GM19468 (cell line): ENCODE measurements around the gene CCNF.

Source experiments
- ATAC-seq: cut with Tn5 transposase; IDR thresholded peaks from one replicate; pipeline ENCODE4 v1.9.1; 2021; ENCODE audit warnings: mild to moderate bottlenecking, moderate library complexity, moderate number of reproducible peaks; ENCODE audit not compliant: unreplicated experiment; ENCODE audit errors: extremely low read depth

Gene CCNF

GRCh38 chr16:2497695-2498484 lies 68.6 kb downstream of the CCNF start:
- ATAC-seq = no peak

GRCh38 chr16:2498531-2499253 lies 69.4 kb downstream of the CCNF start:
- ATAC-seq = no peak

DNA sequence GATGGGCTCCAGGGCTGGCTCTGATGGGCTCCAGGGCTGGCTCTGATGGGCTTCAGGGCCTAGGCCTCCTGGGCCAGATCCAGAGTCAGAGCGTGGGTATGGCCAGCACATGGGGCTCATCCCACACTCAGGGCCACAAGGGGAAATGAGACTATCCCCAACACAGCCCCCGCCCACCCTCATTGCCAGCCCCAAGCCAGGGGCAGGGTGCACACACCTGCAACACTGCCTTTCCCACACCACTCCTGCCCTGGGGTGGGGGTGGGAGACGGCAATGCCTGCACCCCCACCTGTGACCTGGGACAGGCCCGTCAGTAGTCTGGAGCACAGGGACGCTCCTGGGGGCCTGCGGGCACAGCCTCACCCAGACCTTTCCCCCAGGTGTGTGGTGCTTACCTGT lies 70.2 kb downstream of the CCNF start:
- ATAC-seq = no peak

DNA sequence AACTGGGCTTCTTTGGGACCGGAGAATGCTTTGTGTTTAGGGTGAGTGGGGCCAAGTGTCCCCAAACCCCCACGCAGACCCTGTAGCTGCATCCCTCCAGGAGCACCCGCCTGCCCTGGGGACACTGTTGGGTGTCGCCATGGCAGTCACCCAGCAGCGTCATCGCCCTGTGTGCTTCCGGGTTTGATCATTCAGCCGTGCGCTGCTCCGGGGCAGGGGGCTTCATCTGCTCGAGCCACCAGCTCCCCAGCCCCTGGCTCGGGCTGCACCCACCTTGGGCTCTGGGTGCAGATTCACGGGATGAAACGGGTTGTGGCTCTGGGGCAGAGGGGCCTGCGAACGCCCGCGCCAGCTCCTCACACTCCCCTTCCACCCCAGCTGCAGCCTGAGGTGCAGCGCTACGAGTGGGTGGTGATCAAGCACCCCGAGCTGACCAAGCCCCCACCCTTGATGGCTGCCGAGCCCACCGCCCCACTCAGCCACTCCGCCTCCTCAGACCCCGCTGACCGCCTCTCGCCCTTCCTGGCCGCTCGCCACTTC lies 70.7 kb downstream of the CCNF start:
- no peak for ATAC-seq

DNA sequence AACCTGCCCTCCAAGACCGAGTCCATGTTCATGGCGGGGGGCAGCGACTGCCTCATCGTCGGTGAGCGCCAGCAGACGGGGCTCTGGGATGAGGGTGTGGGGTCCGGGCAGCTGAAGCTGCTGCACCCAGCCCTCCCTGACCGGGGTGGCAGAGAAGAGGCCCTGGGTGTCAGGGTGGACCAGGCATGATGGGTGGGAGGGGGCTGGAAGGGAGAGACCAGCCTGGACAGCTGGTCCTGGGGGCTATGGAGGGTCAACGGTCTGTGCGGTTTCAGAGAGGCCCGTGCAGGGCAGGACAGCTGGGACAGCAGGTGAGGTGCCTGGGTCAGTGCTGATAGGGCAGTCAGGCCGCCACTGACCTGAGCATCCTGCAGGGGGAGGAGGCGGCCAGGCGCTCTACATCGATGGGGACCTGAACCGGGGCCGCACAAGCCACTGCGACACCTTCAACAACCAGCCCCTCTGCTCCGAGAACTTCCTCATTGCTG lies 71.2 kb downstream of the CCNF start:
- ATAC-seq = no peak

DNA sequence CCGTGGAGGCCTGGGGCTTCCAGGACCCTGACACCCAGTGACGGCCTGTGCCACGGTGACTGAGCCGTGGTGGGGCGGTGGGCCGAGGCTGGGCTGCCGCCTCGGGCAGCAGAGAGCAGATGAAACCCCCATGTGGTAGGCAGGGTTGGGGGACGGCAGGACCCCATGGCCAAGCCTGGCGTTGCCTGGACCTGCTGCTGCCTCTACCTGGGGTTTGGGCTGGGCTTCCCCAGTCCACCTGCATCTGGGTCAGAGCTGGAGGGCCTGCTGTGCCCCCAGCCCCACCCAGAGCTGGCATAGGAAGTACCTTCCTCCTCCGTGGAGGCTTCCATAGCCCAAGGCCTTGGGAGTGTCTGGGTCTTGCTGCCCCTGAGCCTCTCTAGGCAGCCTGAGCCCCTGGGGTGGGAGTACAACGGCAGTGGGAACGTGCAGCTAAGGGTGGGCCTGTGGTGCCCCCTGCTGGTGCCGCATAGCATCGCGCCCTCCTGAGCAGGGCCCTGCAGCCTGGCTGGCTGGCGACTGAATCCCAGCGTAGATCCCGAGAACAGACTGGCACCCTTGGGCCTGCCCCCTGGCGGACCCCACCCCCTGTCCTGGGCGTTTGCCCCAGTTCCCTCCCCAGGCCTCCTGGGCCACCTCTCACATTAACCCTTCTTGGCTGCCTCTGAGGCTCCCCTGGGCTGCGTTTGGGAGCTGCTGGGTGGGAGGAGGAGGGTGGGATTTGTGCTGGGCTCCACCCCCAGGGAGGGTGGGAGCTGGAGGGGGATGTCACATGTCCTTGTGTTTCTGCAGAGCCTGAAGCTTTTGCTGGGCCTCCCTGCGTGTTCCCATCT lies 71.9 kb downstream of the CCNF start:
- no peak for ATAC-seq

- no peak for ATAC-seq
Measured at GRCh38 chr16:2501946-2502895, 73.0 kb downstream of the CCNF start.

DNA sequence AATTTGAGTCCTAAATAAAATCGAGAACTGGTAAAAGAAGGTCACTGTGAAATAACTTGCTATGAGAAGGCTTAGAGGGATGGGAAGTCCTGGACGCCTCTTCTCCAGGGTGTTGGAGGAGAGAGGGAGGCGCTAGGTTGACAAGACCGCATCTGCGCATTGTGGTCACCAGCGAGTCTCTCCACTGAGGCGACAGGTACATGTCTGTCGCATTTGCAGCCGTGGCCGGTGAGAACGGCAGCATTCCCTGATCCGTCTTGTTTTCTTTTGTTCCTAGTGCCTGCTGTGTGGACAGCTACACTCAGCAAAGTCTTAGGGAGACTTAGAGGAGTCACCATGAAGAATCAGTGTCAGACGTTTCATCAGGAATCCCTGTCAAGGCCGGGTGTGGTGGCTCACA lies 76.4 kb downstream of the CCNF start:
- ATAC-seq = no peak

GRCh38 chr16:2507052-2507659 lies 77.9 kb downstream of the CCNF start:
- ATAC-seq = no peak

DNA sequence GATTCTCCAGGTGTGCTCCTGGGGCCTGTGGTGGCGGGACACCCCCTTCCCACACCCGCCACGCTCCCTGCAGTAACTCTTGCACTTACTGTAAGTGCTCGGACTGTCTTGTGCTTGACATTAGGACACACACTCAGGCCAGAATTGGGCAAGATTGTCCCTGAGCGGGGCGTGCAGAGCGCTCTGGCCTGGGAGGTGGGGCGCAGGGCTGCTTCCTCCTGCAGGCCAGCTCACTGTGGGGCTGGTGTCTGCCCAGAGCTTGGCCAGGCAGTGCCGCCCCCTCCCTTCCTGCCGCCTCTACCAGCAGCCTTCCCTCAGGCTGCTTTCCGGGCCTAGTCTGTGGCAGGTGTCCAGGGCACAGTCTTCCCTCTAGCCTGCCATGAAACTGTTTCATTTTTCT lies 78.4 kb downstream of the CCNF start:
- no peak for ATAC-seq
